Activated T-helper 1 cell treated with anti-CD3 and anti-CD28 coated beads, Interleukin-12 subunit alpha, Interleukin-12 subunit beta, Interleukin-2, Interleukin-4 antibody, amounts not matched to agents 30 ng/mL and 10 ng/mL and 1 ng/mL, durations not matched to agents 14 hours and 24 hours and 36 hours (primary cell): ENCODE measurements around the gene FOXP1. TPM values are rescaled to one million over a fixed set of nuclear protein-coding genes. Genes with fewer than 3 reads are reported as not detected.

Experiments used
- DNase-seq: peaks from one replicate; pipeline ENCODE4 v3.0.0; 2021; ENCODE audit warnings: low spot score
- H3K27ac Mint-ChIP-seq: one replicate; pipeline ENCODE4 v1.8.0; 2021; ENCODE audit warnings: mild to moderate bottlenecking, mixed read lengths
- H3K27me3 Mint-ChIP-seq: one replicate; pipeline ENCODE4 v1.8.0; 2022; ENCODE audit warnings: mild to moderate bottlenecking, moderate library complexity, mixed read lengths; ENCODE audit not compliant: insufficient read depth
- H3K36me3 Mint-ChIP-seq: one replicate; pipeline ENCODE4 v1.8.0; 2021; ENCODE audit warnings: low read depth, mixed read lengths
- H3K4me1 Mint-ChIP-seq: one replicate; pipeline ENCODE4 v1.8.0; 2021; ENCODE audit warnings: low read depth, mixed read lengths
- H3K4me3 Mint-ChIP-seq: one replicate; pipeline ENCODE4 v1.8.0; 2021; ENCODE audit warnings: mild to moderate bottlenecking, moderate library complexity, mixed read lengths
- H3K9me3 Mint-ChIP-seq: one replicate; pipeline ENCODE4 v1.8.0; 2021; ENCODE audit warnings: mixed read lengths
- intact Hi-C: fragments of 100-400 bp; cut with micrococcal nuclease; formaldehyde crosslinking; loops from one replicate; pipeline ENCODE4 v1.15.1; 2024
- total RNA-seq: library from RNA; stranded (reverse); gene quantifications from 2 replicates; pipeline ENCODE4 v1.2.3, GENCODE V29; 2022

Gene FOXP1
- total RNA-seq, 1 donor from 2014 or later: 97.6 TPM

- DNase-seq: no peak
- Mint-ChIP-seq H3K36me3 (no peaks in the 10 kb centered on the region), H3K27ac (no peak overlapping the region), H3K9me3 (no peaks in the 10 kb centered on the region), H3K27me3 (peaks cover 7% of the 10 kb centered on the region), H3K4me1 (no peaks in the 10 kb centered on the region), H3K4me3 (no peak overlapping the region)
- intact Hi-C loops: no loop called here
Measured at GRCh38 chr3:70933105-70933810, 650.3 kb downstream of the FOXP1 start.

GRCh38 chr3:70930066-70930465, 653.5 kb downstream of the FOXP1 start:
- H3K9me3 Mint-ChIP-seq: no peaks in the 10 kb centered on the region
- H3K27me3 Mint-ChIP-seq: peaks cover 4% of the 10 kb centered on the region
- no peaks in the 10 kb centered on the region for H3K36me3 Mint-ChIP-seq
- no peak for DNase-seq
- H3K27ac Mint-ChIP-seq: no peak overlapping the region
- intact Hi-C loops: no loop called here
- H3K4me3 Mint-ChIP-seq: no peak overlapping the region
- H3K4me1 Mint-ChIP-seq: no peaks in the 10 kb centered on the region

GRCh38 chr3:70927239-70927638, 656.3 kb downstream of the FOXP1 start:
- Mint-ChIP-seq H3K4me1 (no peaks in the 10 kb centered on the region), H3K36me3 (no peaks in the 10 kb centered on the region), H3K27me3 (peaks cover 4% of the 10 kb centered on the region), H3K9me3 (peaks cover 9% of the 10 kb centered on the region), H3K4me3 (no peak overlapping the region), H3K27ac (no peak overlapping the region)
- intact Hi-C loops: no loop called here
- DNase-seq: no peak

- H3K9me3 Mint-ChIP-seq: peaks cover 9% of the 10 kb centered on the region
- DNase-seq: no peak
- peaks cover 5% of the 10 kb centered on the region for H3K27me3 Mint-ChIP-seq
- intact Hi-C loops: no loop called here
- H3K27ac Mint-ChIP-seq: no peak overlapping the region
- no peak overlapping the region for H3K4me3 Mint-ChIP-seq
- no peaks in the 10 kb centered on the region for H3K4me1 Mint-ChIP-seq
- no peaks in the 10 kb centered on the region for H3K36me3 Mint-ChIP-seq
Measured at GRCh38 chr3:70926835-70927234, 656.7 kb downstream of the FOXP1 start.

GRCh38 chr3:70919661-70920060, 663.9 kb downstream of the FOXP1 start:
- Mint-ChIP-seq H3K4me3 (no peak overlapping the region), H3K4me1 (no peaks in the 10 kb centered on the region), H3K27me3 (peaks cover 9% of the 10 kb centered on the region), H3K9me3 (peaks cover 8% of the 10 kb centered on the region), H3K36me3 (no peaks in the 10 kb centered on the region), H3K27ac (no peak overlapping the region)
- no peak for DNase-seq
- intact Hi-C loops: no loop called here

GRCh38 chr3:70919091-70919490, 664.4 kb downstream of the FOXP1 start:
- H3K4me3 Mint-ChIP-seq: no peak overlapping the region
- no peak for DNase-seq
- no peaks in the 10 kb centered on the region for H3K4me1 Mint-ChIP-seq
- peaks cover 9% of the 10 kb centered on the region for H3K27me3 Mint-ChIP-seq
- H3K36me3 Mint-ChIP-seq: no peaks in the 10 kb centered on the region
- no peak overlapping the region for H3K27ac Mint-ChIP-seq
- intact Hi-C loops: no loop called here
- H3K9me3 Mint-ChIP-seq: peaks cover 3% of the 10 kb centered on the region

- DNase-seq: no peak
- H3K4me3 Mint-ChIP-seq: no peak overlapping the region
- H3K4me1 Mint-ChIP-seq: no peaks in the 10 kb centered on the region
- peaks cover 7% of the 10 kb centered on the region for H3K27me3 Mint-ChIP-seq
- intact Hi-C loops: no loop called here
- no peaks in the 10 kb centered on the region for H3K36me3 Mint-ChIP-seq
- no peaks in the 10 kb centered on the region for H3K9me3 Mint-ChIP-seq
- H3K27ac Mint-ChIP-seq: no peak overlapping the region
Measured at GRCh38 chr3:70916375-70917055, 667.0 kb downstream of the FOXP1 start.

GRCh38 chr3:70914862-70915261, 668.7 kb downstream of the FOXP1 start:
- no peak for DNase-seq
- intact Hi-C loops: no loop called here

GRCh38 chr3:70911719-70912118, 671.8 kb downstream of the FOXP1 start:
- intact Hi-C loops: no loop called here
- Mint-ChIP-seq H3K4me3 (no peak overlapping the region), H3K27ac (no peak overlapping the region), H3K27me3 (peaks cover 7% of the 10 kb centered on the region), H3K9me3 (no peaks in the 10 kb centered on the region), H3K4me1 (no peaks in the 10 kb centered on the region), H3K36me3 (no peaks in the 10 kb centered on the region)
- DNase-seq: no peak

More at GRCh38 chr3:70914862-70915261, 668.7 kb downstream of the FOXP1 start:
- Mint-ChIP-seq H3K27me3 (peaks cover 7% of the 10 kb centered on the region), H3K36me3 (no peaks in the 10 kb centered on the region), H3K4me3 (no peak overlapping the region), H3K9me3 (no peaks in the 10 kb centered on the region), H3K4me1 (no peaks in the 10 kb centered on the region), H3K27ac (no peak overlapping the region)

- Mint-ChIP-seq H3K36me3 (no peaks in the 10 kb centered on the region), H3K27me3 (peaks cover 8% of the 10 kb centered on the region), H3K27ac (no peak overlapping the region), H3K4me3 (no peak overlapping the region), H3K9me3 (no peaks in the 10 kb centered on the region), H3K4me1 (no peaks in the 10 kb centered on the region)
- intact Hi-C loops: no loop called here
- no peak for DNase-seq
Measured at GRCh38 chr3:70905491-70905890, 678.0 kb downstream of the FOXP1 start.

Other genes with a start within 250 kb of the FOXP1 start
- 20.6 and 21.8 TPM in 2 replicates for gene EIF4E3, start 141.7 kb upstream of the FOXP1 start, total RNA-seq
- gene GPR27, start 170.1 kb upstream of the FOXP1 start, total RNA-seq: 0.70 and 1.3 TPM in 2 replicates
- not detected in 2 replicates for gene PROK2, start 201.4 kb upstream of the FOXP1 start, total RNA-seq